ENCODE results near the gene TACC3.

DNA sequence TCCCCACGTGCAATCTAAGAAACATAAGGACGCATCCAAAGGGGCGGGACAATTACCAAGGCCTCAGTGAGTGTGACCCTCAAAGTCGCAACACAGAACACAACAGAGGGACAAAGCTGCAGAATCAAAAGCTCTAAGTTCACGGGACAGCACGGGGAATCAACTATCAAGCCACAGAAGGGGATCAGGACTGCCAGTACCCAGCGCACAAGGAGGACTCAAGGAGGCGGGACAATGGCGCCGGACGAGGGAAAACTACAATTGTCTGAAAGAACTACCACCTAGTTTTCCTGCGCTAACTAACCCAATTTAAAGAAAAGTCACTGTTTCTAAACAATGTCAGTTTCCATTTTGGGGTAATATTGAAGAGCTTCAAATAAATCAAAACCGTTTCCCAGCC, 38.5 kb upstream of the TACC3 start:
- no peak for TF ChIP-seq YY1 (IDR thresholded peaks at IDR 0.05; ENCODE audit: low read depth)
- TF ChIP-seq, protein P1, sequence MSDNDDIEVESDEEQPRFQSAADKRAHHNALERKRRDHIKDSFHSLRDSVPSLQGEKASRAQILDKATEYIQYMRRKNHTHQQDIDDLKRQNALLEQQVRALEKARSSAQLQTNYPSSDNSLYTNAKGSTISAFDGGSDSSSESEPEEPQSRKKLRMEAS (IDR thresholded peaks at IDR 0.05): no peak
- no peak for TF ChIP-seq EP300 (IDR thresholded peaks at IDR 0.05; ENCODE audit: borderline replicate concordance)
- TF ChIP-seq, protein P2, sequence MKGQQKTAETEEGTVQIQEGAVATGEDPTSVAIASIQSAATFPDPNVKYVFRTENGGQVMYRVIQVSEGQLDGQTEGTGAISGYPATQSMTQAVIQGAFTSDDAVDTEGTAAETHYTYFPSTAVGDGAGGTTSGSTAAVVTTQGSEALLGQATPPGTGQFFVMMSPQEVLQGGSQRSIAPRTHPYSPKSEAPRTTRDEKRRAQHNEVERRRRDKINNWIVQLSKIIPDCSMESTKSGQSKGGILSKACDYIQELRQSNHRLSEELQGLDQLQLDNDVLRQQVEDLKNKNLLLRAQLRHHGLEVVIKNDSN (IDR thresholded peaks at IDR 0.05): no peak
